Body of pancreas (tissue), 4 donors: ENCODE results near the gene CD274.

Experiments used
- POLR2A ChIP-seq, 3 donors: fragments of 450-650 bp; IDR thresholded peaks; one replicate each; pipeline ENCODE4 v1.6.1; 2016; ENCODE audit warnings: antibody characterized with exemption in 3 of 3, mild to moderate bottlenecking in 2 of 3
- TF ChIP-seq, protein P1 (sequence below), 7 experiments: fragments of 450-650 bp in 4 of 7; fragments of 200-600 bp in 3 of 7; sonication (generic) in 3 of 7; IDR thresholded peaks; one replicate each; pipeline ENCODE4 v1.5.1; 2016 to 2019; ENCODE audit warnings: antibody characterized with exemption in 7 of 7

- no peak for TF ChIP-seq POLR2A (IDR thresholded peaks at IDR 0.05)
- TF ChIP-seq, protein P1, sequence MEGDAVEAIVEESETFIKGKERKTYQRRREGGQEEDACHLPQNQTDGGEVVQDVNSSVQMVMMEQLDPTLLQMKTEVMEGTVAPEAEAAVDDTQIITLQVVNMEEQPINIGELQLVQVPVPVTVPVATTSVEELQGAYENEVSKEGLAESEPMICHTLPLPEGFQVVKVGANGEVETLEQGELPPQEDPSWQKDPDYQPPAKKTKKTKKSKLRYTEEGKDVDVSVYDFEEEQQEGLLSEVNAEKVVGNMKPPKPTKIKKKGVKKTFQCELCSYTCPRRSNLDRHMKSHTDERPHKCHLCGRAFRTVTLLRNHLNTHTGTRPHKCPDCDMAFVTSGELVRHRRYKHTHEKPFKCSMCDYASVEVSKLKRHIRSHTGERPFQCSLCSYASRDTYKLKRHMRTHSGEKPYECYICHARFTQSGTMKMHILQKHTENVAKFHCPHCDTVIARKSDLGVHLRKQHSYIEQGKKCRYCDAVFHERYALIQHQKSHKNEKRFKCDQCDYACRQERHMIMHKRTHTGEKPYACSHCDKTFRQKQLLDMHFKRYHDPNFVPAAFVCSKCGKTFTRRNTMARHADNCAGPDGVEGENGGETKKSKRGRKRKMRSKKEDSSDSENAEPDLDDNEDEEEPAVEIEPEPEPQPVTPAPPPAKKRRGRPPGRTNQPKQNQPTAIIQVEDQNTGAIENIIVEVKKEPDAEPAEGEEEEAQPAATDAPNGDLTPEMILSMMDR (IDR thresholded peaks at IDR 0.05) = no peak
Observed at GRCh38 chr9:5418481-5418880, 31.9 kb upstream of the CD274 start.
